H1 (cell line): ENCODE results near the gene DDR2. TPM values are rescaled to one million over a fixed set of nuclear protein-coding genes. Genes with fewer than 3 reads are reported as not detected.

ENCODE experiments used
- RBBP5 ChIP-seq: IDR thresholded peaks from 2 replicates; pipeline ENCODE4 v1.7.1; 2012; ENCODE audit warnings: low read depth, mild to moderate bottlenecking, inconsistent platforms, low read length, moderate library complexity, borderline replicate concordance
- polyA plus RNA-seq, 7 experiments: library from polyadenylated mRNA; depleted of rRNA in 3 of 7; stranded (reverse) in 5 of 7; unstranded in 2 of 7; fragments of >200 nt in 5 of 7; fragments of 200-250 nt in 2 of 7; gene quantifications; 1 replicate in 5 of 7; 2 replicates in 1 of 7; 4 replicates in 1 of 7; pipeline versions ENCODE4 v1.2.1 to v1.2.3, GENCODE V29; 2011 to 2013; ENCODE audit warnings: missing spikeins in 2 of 7, mixed read lengths in 2 of 7
- total RNA-seq: library from RNA; stranded (reverse); fragmentation: NEBNext Ultra II Directional; extraction: Animal tissue kit (Norgen Biotek cat#: 25700); gene quantifications from 2 replicates; pipeline ENCODE4 v1.2.1, GENCODE V29; 2021
- TF ChIP-seq, protein P1 (sequence below): IDR thresholded peaks from 2 replicates; pipeline ENCODE4 v1.6.1; 2012; ENCODE audit warnings: low read length, inconsistent platforms

Gene DDR2
- total and polyA plus RNA-seq, 2 of the 8 experiments (the other 6 are each of a cell fraction or from before 2014, with no cell fraction given), result 1.00 to 2.1 TPM

DNA sequence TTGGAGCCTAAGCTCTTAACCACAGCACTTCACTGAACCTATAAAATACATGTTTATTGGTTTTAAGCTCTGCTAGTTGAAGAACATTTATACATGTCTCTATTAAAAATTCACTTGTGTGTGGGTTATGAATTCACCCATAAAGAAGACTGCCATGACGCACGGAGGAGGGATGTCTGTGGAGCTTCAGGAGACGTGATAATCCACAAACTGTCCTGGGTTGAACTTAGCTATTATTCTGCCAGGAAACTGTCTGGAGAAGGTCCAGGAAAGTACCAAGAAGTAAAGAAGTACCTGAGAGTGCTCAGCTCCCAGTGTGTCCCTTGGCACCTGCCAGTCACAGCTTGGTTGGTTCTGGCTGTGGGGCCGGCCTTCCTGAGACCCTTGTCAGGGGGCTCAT, 56.3 kb downstream of the DDR2 start (continued):
- TF ChIP-seq, protein P1, sequence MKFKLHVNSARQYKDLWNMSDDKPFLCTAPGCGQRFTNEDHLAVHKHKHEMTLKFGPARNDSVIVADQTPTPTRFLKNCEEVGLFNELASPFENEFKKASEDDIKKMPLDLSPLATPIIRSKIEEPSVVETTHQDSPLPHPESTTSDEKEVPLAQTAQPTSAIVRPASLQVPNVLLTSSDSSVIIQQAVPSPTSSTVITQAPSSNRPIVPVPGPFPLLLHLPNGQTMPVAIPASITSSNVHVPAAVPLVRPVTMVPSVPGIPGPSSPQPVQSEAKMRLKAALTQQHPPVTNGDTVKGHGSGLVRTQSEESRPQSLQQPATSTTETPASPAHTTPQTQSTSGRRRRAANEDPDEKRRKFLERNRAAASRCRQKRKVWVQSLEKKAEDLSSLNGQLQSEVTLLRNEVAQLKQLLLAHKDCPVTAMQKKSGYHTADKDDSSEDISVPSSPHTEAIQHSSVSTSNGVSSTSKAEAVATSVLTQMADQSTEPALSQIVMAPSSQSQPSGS, result no peak
- no peak for TF ChIP-seq RBBP5
